ENCODE results near the gene TULP4. TPM values are rescaled to one million over a fixed set of nuclear protein-coding genes. Genes with fewer than 3 reads are reported as not detected.

The TULP4 gene
- total RNA-seq, 2 donors from 2014 or later, result 111 to 119 TPM

DNA sequence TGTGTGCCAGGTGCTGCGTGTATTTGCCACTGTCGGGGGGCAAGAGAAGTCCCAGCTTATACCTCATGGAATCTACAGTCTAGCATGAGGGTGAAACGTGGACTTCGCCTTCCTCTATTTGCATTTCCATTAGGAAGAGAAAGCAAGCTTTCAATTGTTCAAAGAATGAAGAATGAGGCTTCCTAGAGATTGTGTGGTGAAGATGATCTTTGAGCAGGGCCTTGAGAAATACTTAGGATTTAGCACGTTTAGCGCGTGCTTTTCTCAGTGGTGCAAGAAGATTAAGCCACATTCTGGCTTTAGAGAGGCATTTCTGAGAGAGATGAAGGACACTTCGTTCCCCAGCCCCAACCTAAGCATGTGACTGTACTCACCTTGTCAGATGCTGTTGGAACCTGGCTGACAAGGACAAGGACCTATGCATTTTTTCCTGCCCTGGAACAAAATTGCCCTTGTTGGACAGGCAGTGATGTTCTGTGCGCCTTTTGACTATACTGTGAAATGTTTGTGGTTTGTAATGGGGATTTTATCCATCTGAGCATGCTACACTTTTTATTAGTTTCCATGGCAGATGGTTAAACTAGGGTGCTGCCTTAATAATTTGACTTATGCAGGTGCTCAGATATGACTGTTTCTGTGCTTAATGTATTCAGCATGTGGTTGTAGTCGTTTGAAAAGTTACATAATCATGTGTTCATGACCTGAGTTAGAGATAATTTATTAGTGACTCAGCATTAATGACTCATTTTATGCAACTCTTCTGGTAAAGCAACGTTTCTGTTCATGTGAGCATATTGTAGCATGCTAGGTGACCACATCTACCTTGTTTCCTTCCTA, 10.7 kb downstream of the TULP4 start:
- no peak for TF ChIP-seq POLR2A (IDR thresholded peaks at IDR 0.05)
- TF ChIP-seq POLR2AphosphoS5 (IDR thresholded peaks at IDR 0.05), result no peak
- TF ChIP-seq CTCF (IDR thresholded peaks at IDR 0.05), result no peak
- no peak overlapping the region for H3K27ac ChIP-seq
- intact Hi-C loops (cut with DNase I), result no loop called here
- H3K36me3 ChIP-seq, result no peaks in the 10 kb centered on the region
- no peak for DNase-seq (ENCODE audit: low spot score)
- H3K27me3 ChIP-seq (replicated peaks; ENCODE audit: insufficient read depth), result no peaks in the 10 kb centered on the region
- no peak overlapping the region for H3K4me3 ChIP-seq
- 70% methylated on average over 11 of the region's 11 CpGs for WGBS
- no peaks in the 10 kb centered on the region for H3K4me1 ChIP-seq (replicated peaks)
- no peaks in the 10 kb centered on the region for H3K9me3 ChIP-seq

GRCh38 chr6:158323561-158323958, 11.3 kb downstream of the TULP4 start:
- no peaks in the 10 kb centered on the region for H3K9me3 ChIP-seq
- no peaks in the 10 kb centered on the region for H3K4me1 ChIP-seq (replicated peaks)
- H3K27me3 ChIP-seq (replicated peaks; ENCODE audit: insufficient read depth), result no peaks in the 10 kb centered on the region
- 92% methylated on average over 2 of the region's 2 CpGs for WGBS
- TF ChIP-seq CTCF (IDR thresholded peaks at IDR 0.05), result no peak
- TF ChIP-seq POLR2A (IDR thresholded peaks at IDR 0.05), result no peak
- TF ChIP-seq POLR2AphosphoS5 (IDR thresholded peaks at IDR 0.05), result no peak
- no peak overlapping the region for H3K27ac ChIP-seq
- H3K36me3 ChIP-seq, result no peaks in the 10 kb centered on the region
- DNase-seq (ENCODE audit: low spot score), result no peak
- intact Hi-C loops (cut with DNase I), result no loop called here
- H3K4me3 ChIP-seq, result no peak overlapping the region

- TF ChIP-seq POLR2AphosphoS5 (IDR thresholded peaks at IDR 0.05), result no peak
- no peak for TF ChIP-seq POLR2A (IDR thresholded peaks at IDR 0.05)
- TF ChIP-seq CTCF (IDR thresholded peaks at IDR 0.05), result no peak
- no peaks in the 10 kb centered on the region for H3K27me3 ChIP-seq (replicated peaks; ENCODE audit: insufficient read depth)
- H3K4me3 ChIP-seq, result no peak overlapping the region
- intact Hi-C loops (cut with DNase I), result no loop called here
- WGBS, result 78% methylated on average over 5 of the region's 5 CpGs
- H3K27ac ChIP-seq, result no peak overlapping the region
- H3K4me1 ChIP-seq (replicated peaks), result no peaks in the 10 kb centered on the region
- no peaks in the 10 kb centered on the region for H3K36me3 ChIP-seq
- H3K9me3 ChIP-seq, result no peaks in the 10 kb centered on the region
- DNase-seq (ENCODE audit: low spot score), result no peak
These were observed 11.9 kb downstream of the TULP4 start for GRCh38 chr6:158324136-158324535.

DNA sequence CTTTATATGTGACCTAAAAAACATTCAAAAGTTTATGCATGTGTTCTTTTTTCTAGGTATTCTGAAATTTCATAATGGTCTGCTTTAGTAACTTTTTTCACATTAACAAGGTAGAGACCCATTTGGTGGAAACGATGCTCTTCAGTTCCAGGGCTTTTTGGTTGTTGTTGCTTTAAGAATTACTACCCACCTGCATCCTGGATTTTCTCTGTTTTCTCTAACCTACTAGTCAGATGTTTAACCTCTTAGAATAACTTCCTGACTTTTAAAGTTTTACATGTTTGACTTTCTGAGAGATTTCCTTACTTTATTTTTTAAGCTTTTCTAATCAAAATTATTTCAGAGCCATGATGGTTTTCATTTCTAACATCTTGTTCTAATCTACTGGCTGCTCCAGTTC, 14.9 kb downstream of the TULP4 start:
- intact Hi-C loops (cut with DNase I), result no loop called here

More for the DNA sequence above, 14.9 kb downstream of the TULP4 start:
- H3K36me3 ChIP-seq, result no peaks in the 10 kb centered on the region
- no peak overlapping the region for H3K27ac ChIP-seq
- no peaks in the 10 kb centered on the region for H3K9me3 ChIP-seq
- H3K27me3 ChIP-seq (replicated peaks; ENCODE audit: insufficient read depth), result no peaks in the 10 kb centered on the region
- 85% methylated on average over 1 of the region's 1 CpG for WGBS
- TF ChIP-seq CTCF (IDR thresholded peaks at IDR 0.05), result no peak
- TF ChIP-seq POLR2A (IDR thresholded peaks at IDR 0.05), result no peak
- TF ChIP-seq POLR2AphosphoS5 (IDR thresholded peaks at IDR 0.05), result no peak
- no peaks in the 10 kb centered on the region for H3K4me1 ChIP-seq (replicated peaks)
- no peak for DNase-seq (ENCODE audit: low spot score)
- no peak overlapping the region for H3K4me3 ChIP-seq

Data from prostate gland (tissue), 2 donors.